GM21529 (cell line): Measurements from ENCODE around the gene MAGOH.
A peak's percentile ranks its signal among the peaks of the same experiment; 100 is the strongest.
"Not testable (repeated sequence)": the region's sequence is repeated elsewhere in the genome, so short reads cannot be mapped to it uniquely, and the experiment has no call there.

ENCODE experiments used
- ATAC-seq: cut with Tn5 transposase; IDR thresholded peaks from one replicate; pipeline ENCODE4 v1.9.1; 2021; ENCODE audit not compliant: unreplicated experiment

MAGOH gene

DNA sequence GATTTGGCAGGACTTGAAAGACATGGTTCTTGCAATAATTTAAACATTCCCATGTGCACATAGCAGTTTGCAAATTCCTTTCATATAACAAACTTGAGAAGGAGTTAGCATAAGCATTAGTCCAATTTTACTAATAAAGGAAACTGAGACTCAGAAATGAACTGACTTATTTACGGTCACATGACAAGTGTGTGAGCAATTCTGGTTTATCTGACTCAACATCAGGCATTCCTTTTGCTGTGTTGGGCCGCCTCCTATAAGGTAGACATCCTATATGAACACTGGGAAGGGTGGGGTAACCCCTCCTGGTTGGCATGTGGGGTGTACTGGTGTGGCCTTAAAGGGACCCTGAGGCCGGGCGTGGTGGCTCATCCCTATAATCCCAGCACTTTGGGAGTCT, 50.2 kb downstream of the MAGOH start:
- ATAC-seq, result no peak

DNA sequence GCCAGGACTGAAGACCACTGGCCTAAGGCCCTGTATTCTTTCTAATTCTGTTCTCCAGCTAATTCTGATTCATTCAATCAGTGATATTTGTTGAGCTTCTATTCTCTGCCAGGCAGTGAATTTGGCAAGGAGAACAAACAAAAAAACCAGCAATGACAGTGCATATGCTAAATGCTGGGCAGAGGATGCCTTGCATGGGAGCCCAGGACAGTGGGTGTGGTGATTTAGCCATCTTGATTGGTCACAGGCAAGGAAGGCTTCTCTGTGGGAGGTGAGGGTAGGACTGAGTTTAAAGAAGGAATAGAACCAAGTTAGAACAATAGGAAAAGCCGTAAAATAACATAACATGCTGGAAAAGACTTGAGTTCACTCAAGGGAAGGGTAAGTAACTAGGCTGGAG, 50.9 kb downstream of the MAGOH start:
- ATAC-seq, result no peak

DNA sequence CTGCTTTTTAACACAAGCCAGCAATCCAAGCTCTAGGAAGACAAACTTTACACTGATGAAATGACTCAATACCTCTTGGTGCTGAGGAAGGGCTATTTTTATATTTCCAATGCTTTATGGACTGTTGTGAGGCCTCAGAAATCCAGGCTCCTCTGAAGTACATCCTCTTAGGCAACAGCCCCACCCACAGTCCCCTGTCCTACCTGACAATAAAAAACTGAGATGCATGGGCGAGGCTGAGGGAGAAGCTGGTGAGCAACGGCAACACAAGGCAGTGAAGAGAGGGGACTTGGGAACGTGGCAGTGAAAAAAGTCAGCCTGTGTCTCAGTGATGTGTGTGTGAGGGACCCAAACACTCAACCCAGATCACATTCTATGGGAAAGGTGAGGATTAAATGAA, 51.8 kb downstream of the MAGOH start:
- no peak for ATAC-seq

DNA sequence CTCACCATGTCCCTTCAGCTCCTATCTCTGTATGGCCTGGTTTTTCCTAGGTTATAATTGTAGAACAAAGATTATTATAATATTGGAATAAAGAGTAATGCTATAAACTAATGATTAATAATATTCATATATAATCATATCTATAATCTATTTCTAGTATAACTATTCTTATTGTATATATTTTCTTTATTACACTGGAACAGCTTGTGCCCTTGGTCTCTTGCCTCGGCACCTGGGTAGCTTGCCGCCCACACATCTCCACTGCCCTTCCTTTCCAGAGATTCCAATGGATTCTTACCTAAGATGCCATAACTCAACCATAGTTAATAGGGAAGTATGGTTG, 52.4 kb downstream of the MAGOH start:
- ATAC-seq, result not testable (repeated sequence)

DNA sequence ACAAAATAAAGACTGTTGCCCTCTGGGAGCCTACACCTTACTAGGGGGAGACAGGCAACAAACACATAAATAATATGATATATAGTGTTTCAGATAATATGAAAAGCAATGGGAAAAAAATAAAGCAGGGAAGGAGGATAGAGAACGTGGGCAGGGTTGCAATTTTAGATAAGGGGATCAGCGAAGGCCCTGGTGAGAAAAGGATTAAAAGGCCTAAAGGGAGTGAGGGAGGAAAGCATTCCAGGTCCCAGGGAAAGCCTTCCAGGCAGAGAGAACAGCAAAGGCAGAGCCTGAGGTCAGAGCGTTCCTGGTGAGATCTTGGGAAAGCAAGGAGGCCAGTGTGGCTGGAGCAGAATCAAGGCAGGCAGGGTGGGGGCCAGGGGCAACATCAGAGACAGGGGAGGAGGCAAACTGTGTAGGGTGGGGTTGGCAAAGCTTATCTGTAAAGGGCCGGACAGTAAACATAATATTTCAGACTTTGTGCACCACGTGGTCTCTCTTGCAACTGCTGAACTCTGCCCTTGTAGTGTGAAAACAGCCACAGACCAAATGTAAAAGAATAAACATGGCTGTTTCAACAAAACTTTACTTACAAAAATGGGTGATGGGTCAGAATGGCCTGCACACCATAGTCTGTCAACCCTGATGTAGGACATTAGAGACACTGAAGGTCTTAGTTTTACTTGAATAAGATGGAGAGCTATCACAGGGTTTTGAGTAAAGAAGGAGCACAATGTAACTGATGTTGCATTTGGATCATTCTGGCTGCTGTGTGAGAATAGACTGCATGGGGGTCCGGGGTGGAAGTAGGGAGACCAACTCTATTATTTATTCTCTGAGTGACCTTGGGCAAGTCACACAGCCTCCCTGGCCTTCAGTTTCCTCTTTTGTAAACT, 55.0 kb downstream of the MAGOH start:
- ATAC-seq, result no peak

DNA sequence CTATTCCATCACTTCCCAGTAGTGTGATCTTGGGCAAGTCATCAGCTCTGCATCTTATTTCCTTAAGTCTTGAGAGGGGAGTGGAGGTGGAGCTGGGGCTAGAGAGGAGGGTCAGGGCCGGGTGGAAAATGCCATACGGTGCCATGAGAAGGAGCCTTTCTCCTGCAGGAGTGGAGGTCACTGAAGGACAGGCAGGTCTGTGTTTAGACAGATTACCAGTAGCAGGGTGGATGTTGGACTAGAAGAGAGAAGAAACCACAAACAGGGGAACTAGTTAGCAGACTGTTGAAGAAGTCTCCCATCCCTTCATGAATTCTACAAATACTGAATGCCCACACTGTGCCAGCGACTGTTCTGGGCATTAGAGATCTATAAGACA, 55.6 kb downstream of the MAGOH start:
- ATAC-seq, result no peak

DNA sequence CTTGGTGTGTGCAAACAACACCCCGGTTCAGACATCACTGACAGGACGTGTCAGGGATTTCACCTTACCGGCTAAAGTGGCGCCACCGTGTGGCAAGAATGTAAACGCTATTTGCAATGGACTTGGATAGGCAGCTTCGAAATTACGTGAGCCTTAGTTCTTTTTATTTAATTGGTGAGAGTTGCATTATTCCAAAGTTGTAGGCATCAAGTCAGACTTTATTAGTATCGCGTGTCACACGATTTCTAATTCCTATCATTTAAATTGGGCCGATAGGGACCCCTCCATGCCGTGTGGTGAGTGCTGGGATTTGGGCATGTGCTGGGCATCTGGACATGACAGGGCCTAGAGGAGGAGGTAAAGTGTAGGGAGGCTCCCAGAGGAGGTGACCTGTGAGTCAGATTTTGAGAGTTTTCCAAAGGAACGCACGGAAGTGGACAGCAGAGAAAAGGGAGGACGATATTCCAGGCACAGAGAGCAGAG, 56.2 kb downstream of the MAGOH start:
- peak; percentile 71 for ATAC-seq

DNA sequence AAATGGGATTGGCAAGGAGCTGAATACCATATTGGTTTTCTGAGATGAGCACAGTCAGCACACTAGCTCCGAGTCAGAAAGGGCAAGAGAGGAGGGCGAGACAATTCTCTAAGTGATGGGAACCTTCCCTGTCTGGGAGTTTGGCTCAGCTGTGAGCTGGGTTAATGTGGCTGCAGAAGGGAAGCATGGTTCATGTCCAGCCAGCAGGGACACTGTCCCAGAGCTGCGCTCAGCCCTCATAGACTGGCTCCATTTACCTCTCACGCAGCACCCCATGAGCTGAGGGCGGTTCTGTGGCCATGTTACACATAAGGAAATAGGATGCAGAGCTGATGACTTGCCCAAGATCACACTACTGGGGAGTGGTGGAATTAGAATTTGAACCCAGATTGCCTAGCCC, 57.4 kb downstream of the MAGOH start:
- ATAC-seq, result no peak

DNA sequence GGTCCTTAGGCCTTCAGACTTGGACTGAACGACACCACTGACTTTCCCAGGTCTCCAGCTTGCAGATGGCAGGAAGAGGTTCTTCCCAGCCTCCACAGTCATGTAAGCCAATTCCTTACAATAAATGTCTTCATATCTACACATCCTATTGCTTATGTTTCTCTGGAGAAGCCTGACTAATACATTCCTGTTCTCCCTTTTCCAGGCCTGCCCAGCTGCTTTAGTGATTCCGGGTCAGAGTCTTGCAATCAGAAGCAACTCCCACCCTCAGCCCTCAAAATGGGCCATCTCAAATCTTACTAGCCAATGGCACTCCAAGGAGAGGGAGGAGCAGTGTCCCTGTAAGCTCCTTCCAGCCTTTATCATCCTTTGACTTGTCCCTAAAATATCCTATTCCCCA, 58.1 kb downstream of the MAGOH start:
- ATAC-seq, result no peak
